Stimulated activated CD4-positive, alpha-beta T cell treated with anti-CD3 and anti-CD28 coated beads, Interleukin-1b, Interleukin-23, amount 100 ng/mL, for 48 hours (primary cell): ENCODE results near the gene WNT7A.
"Not testable (repeated sequence)": the region's sequence is repeated elsewhere in the genome, so short reads cannot be mapped to it uniquely, and the experiment has no call there.

Source experiments
- DNase-seq: peaks from one replicate; pipeline ENCODE4 v3.0.0-alpha.2; 2020

WNT7A gene

GRCh38 chr3:13879946-13880810 lies at the start of gene WNT7A:
Gene WNT7A, minus strand, starts transcription at chr3:13880071. Its CDS starts 255 bp downstream, at chr3:13879816.
- peak; percentile 52 for DNase-seq

- DNase-seq = not testable (repeated sequence)
Observed at GRCh38 chr3:13928741-13929140, 48.9 kb upstream of the WNT7A start.

- no peak for DNase-seq
Observed at GRCh38 chr3:13927295-13927694, 47.4 kb upstream of the WNT7A start.

GRCh38 chr3:13916375-13916774 lies 36.5 kb upstream of the WNT7A start:
- DNase-seq = no peak

GRCh38 chr3:13902648-13903238 lies 22.9 kb upstream of the WNT7A start:
- no peak for DNase-seq

GRCh38 chr3:13901935-13902584 lies 22.2 kb upstream of the WNT7A start:
- DNase-seq = no peak

- DNase-seq = no peak
Observed at GRCh38 chr3:13898346-13898745, 18.5 kb upstream of the WNT7A start.

- DNase-seq = peak; percentile 60
Observed at GRCh38 chr3:13896473-13897154, 16.7 kb upstream of the WNT7A start.

GRCh38 chr3:13895155-13896105 lies 15.6 kb upstream of the WNT7A start:
- peak; percentile 96 for DNase-seq

- no peak for DNase-seq
Observed at GRCh38 chr3:13894807-13895154, 14.9 kb upstream of the WNT7A start.

GRCh38 chr3:13894096-13894806 lies 14.4 kb upstream of the WNT7A start:
- DNase-seq = no peak

GRCh38 chr3:13892304-13892703 lies 12.4 kb upstream of the WNT7A start:
- DNase-seq = no peak

- no peak for DNase-seq
Observed at GRCh38 chr3:13891492-13892073, 11.7 kb upstream of the WNT7A start.

- no peak for DNase-seq
Observed at GRCh38 chr3:13891017-13891392, 11.1 kb upstream of the WNT7A start.

- DNase-seq = no peak
Observed at GRCh38 chr3:13890377-13891016, 10.6 kb upstream of the WNT7A start.

- no peak for DNase-seq
Observed at GRCh38 chr3:13888576-13888975, 8.7 kb upstream of the WNT7A start.

- DNase-seq = no peak
Observed at GRCh38 chr3:13887495-13888300, 7.8 kb upstream of the WNT7A start.

- DNase-seq = no peak
Observed at GRCh38 chr3:13886593-13887129, 6.8 kb upstream of the WNT7A start.

- no peak for DNase-seq
Observed at GRCh38 chr3:13885704-13886010, 5.8 kb upstream of the WNT7A start.
